ENCODE results near the gene ARL2. TPM values are rescaled to one million over a fixed set of nuclear protein-coding genes. Genes with fewer than 3 reads are reported as not detected.

The ARL2 gene
- total RNA-seq, result 91.7 TPM

DNA sequence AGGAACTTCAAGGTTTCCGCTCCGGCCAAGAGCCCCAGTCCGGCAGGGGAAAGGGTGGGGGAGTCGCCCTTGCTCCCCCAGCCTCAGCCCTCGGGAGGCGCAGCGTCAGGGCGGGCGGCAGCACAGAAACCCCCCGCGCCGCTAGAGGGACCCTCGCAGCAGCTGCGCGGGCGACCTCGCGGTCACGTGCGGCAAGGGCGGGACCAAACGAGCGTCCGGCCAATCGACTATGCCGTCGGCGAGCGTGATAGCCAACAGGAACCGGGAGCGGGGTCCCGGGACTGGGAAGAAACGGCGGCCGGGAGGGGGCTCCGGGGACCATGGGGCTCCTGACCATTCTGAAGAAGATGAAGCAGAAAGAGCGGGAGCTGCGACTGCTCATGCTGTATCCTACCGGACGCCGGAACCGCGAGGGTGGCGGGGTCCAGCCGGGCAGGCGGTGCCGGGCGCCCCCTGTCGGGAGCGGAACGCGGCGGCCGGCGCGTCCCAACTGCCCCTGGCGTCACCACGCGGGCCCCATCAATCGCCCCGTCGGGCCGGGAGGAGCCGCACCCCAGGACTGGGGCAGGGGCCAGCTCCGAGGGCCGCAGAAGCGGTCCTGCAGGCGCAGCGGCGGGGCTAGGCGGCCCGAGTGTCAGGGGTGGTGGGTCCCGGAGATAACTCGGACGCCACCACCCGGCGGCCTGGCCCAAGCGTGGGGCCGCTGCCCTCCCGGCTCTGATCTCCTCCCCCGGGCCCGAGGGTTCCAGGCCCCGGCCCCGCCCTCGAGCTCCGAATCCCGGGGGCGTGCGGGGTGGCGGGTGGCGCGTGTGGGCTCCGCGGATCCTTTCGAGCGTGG, at the start of gene ARL2:
ARL2 (plus strand) TSS at position 273 of the 838 bp plus-strand sequence; CDS start at position 321, 48 bp downstream.

DNA sequence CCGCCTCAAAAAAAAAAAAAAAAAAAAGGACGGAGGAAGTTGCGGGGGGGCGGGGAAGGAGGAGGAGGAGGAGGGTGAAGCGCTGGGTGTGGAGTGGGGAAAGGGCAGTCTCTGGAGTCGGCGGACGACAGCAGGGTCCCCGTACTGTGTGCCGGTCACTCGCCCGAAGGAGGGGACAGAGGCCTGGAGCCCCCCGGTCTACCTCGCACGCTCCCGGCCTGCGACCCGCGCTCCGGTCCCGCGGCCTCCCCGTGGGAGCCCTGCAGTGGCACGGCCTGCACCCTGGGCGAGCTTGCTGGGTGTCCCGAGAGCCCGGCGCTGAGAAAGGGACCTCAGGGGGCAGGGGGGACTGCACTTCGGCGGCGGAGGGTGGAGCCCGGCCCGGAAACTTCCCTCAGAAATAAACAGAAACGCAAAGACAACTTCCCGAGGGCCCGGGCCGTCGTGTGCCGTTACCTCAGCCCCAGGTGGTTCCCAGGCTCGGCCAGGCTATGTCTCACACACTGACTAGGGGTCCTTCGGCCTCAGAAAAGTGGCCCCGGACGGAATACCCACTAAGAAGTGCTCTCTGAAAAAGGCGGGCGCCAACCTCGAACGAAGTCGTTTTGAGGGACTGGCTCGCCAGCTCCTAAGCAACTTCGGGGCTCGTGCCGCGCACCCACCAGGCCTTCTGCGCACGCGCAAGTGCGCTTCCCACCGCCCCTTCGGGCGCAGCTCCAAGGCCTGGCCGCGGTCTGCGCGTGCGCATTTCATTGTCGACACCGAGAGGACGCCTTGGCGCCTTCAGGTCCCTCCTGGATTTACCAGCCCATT, 42.3 kb upstream of the ARL2 start, which contains the start of gene MAJIN:
MAJIN (minus strand) TSS at position 688 of the 813 bp plus-strand sequence. CDS start 12,703 bp downstream, outside the sequence.

DNA sequence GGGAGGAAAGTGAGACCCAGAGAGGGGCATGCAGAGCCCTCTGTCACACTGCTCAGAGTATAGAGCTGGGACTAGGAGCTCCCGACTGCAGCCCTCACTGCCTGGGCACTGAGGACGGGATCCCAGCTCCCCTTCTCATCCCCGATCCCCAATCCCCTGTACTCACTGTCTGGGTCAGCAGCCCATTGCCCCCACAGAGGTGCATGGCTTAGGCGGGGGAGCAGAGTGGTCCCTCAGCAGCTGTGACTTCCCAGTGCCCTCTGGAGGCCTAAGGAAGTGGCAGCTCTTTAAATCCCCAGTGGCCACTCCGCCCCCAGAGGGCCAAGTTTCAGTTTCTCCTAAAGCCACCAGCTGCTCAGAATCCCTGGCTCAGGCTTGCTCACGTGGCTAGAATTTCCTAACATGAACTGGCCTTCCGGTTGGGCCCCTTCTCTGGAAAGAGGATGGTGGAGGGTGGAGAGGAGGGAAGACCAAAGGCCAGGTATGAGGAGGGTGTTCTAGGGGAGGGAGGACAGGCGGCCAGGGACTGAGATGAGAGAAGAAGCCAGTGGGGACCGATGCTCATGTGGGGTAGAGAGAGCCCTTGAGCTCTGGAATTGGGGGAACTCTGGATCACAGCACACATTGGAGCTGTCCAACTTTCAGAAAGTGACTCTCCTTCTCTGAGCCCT, 17.1 kb upstream of the ARL2 start, which contains the start of gene BATF2:
BATF2 (minus strand) TSS at position 262 of the 671 bp plus-strand sequence; CDS start at position 205, 57 bp downstream.

DNA sequence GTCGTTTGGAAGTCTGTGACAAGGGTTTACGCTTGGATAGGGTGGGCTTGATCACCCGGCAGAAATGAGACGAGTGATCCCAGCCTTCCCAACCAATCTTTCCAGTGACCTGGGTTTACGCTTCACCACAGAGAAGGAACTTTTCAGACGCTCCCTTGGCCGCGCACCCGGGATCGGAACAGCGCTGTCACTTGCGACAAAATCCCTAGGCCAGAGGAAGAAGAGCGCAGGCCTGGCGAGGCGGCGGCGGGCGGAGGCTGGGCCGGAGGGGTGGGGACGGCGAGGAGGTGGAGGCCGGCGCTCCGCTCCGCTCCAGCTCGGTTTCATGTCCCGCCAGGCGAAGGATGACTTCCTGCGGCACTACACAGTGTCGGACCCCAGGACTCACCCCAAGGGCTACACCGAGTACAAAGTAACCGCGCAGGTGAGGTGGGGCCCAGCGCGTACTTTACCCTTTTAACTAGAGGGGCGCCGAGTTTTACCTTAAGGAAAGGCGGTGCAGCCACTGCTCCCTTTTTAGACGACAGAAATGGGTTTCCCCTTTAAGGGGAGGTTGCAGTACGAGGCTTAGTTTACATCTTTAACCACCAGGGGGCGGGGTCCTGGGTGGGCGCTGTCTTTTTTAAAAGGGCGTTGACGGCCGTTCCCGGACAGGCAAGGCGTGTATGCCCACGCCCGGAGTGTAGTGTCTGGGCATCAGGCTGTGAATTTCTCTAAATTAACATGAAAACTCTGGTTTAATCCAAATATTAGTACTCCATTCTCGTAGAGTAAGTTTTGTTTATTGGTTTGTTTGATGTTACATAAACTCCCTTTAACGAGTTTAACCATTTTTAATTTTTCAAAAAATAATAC, 13.5 kb downstream of the ARL2 start, which contains the start of gene SNX15:
SNX15 (plus strand) TSS at position 227 of the 855 bp plus-strand sequence; CDS start at position 326, 99 bp downstream.

DNA sequence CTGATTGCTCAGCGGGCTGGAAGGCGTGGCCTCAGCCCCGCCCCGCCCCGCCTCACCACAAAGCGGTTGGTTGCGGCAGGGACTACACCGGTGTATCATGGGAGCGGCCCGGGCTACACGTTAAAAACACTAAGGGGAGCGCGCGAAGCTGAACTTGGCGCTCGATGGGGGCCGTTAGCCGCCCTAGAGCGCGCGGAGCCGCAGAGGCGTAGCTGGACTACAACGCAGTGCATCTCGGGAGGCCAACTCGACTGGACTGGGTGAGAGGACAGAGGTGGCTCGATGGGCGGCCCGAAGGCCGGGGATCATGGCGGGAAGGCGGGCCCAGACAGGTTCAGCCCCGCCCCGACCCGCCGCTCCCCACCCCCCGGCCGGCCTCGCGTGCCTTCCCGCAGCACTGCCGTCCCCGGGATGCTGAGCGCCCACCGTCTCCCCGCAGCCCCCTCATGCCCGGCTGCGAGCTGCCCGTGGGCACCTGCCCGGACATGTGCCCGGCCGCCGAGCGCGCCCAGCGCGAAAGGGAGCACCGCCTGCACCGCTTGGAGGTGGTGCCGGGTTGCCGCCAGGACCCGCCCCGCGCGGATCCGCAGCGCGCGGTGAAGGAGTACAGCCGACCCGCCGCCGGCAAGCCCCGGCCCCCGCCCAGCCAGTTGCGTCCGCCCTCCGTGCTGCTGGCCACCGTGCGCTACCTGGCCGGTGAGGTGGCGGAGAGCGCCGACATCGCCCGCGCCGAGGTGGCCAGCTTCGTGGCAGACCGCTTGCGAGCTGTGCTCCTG, 27.1 kb downstream of the ARL2 start, which contains the start of gene SAC3D1:
SAC3D1 (plus strand) TSS at position 364 of the 776 bp plus-strand sequence; CDS start at position 447, 83 bp downstream.

DNA sequence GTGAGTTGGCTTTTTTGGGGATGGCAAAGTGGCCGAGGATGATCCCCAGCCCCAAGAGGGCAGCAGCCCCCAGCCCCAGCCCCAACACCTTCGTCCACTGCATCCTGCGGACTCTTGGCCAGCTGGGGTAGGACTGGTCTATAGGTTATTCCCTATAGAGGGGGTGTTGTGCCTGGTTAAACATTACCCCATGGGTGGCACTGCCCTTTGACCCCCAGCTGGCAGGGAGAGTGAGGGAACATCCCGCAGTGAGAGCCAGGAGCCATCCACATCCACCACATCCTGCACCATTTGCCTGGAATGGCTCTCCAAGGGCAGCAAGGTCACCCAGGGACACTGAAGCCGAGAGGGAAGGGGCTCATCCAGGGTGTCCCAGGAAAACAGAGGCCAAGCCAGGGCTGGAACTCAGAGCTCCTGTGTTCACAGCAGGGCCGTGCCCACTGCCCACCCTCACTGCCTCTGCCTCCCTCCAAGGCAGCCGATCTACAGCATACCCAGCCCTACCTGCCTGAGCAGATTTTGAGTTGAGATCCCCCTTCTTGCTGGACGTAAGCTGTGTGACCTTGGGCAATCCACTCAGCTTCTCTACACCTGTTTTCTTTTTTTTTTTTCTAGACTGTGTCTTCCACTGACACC, 44.6 kb downstream of the ARL2 start, which contains the start of gene NAALADL1:
NAALADL1 (minus strand) TSS at position 135 of the 636 bp plus-strand sequence; CDS start at position 103, 32 bp downstream.

Small RNAs within 50 kb of the gene (small RNA-seq; reads per million reads assigned to genes)
- gene MIR6879 (ENCODE audit: low replicate concordance), result not detected
- not detected for gene SNX15 (ENCODE audit: low replicate concordance)

Other genes starting within 250 kb of the ARL2 start
- 149 TPM for gene SF1, start 235.6 kb upstream of the ARL2 start, total RNA-seq
- gene MAP4K2, start 210.9 kb upstream of the ARL2 start, total RNA-seq, result 23.6 TPM
- gene MEN1, start 203.6 kb upstream of the ARL2 start, total RNA-seq, result 31.8 TPM
- 8.7 TPM for gene CDC42BPG, start 169.5 kb upstream of the ARL2 start, total RNA-seq
- gene EHD1, start 135.5 kb upstream of the ARL2 start, total RNA-seq, result 62.8 TPM
- gene ATG2A, start 97.0 kb upstream of the ARL2 start, total RNA-seq, result 31.4 TPM
- 14.4 TPM for gene PPP2R5B, start 89.5 kb upstream of the ARL2 start, total RNA-seq
- 1.3 TPM for gene GPHA2, start 78.3 kb upstream of the ARL2 start, total RNA-seq
- gene MAJIN, start 42.1 kb upstream of the ARL2 start, total RNA-seq, result 0.70 TPM
- gene BATF2, start 17.2 kb upstream of the ARL2 start, total RNA-seq, result 2.4 TPM
- gene SNX15, start 13.3 kb downstream of the ARL2 start, total RNA-seq, result 21.5 TPM
- gene SAC3D1, start 27.1 kb downstream of the ARL2 start, total RNA-seq, result 7.8 TPM
- 20.2 TPM for gene NAALADL1, start 44.4 kb downstream of the ARL2 start, total RNA-seq
- 6.4 TPM for gene CDCA5, start 69.9 kb downstream of the ARL2 start, total RNA-seq
- gene ZFPL1, start 70.1 kb downstream of the ARL2 start, total RNA-seq, result 29.6 TPM
- gene VPS51, start 82.1 kb downstream of the ARL2 start, total RNA-seq, result 421 TPM
- gene TM7SF2, start 97.7 kb downstream of the ARL2 start, total RNA-seq, result 65.0 TPM
- gene ZNHIT2, start 103.5 kb downstream of the ARL2 start, total RNA-seq, result 8.0 TPM
- 650 TPM for gene FAU, start 108.0 kb downstream of the ARL2 start, total RNA-seq
- gene MRPL49, start 108.2 kb downstream of the ARL2 start, total RNA-seq, result 57.1 TPM
- 22.3 TPM for gene SYVN1, start 120.4 kb downstream of the ARL2 start, total RNA-seq
- not detected for gene SPDYC, start 156.1 kb downstream of the ARL2 start, total RNA-seq
- gene CAPN1, start 167.8 kb downstream of the ARL2 start, total RNA-seq, result 142 TPM
- gene POLA2, start 247.8 kb downstream of the ARL2 start, total RNA-seq, result 11.9 TPM

All from metanephros (tissue), 2 donors.